Skin epidermis (tissue), 12 donors: Measurements from ENCODE around the gene ICOSLG.
"Not testable (repeated sequence)": the region's sequence is repeated elsewhere in the genome, so short reads cannot be mapped to it uniquely, and the experiment has no call there.

Experiments used
- H3K27ac ChIP-seq, 21 experiments: fragments of 200-600 bp; sonication (generic) in 11 of 21; one replicate each; pipeline ENCODE4 v1.5.0; 2020; ENCODE audit warnings: mild to moderate bottlenecking in 3 of 21, inconsistent platforms in 2 of 21, moderate library complexity in 2 of 21
- H3K4me3 ChIP-seq, 7 experiments: fragments of 200-600 bp; sonication (generic) in 2 of 7; one replicate each; pipeline ENCODE4 v1.5.0; 2020; ENCODE audit warnings: inconsistent platforms in 2 of 7, mild to moderate bottlenecking in 2 of 7, moderate library complexity in 1 of 7

Gene ICOSLG

DNA sequence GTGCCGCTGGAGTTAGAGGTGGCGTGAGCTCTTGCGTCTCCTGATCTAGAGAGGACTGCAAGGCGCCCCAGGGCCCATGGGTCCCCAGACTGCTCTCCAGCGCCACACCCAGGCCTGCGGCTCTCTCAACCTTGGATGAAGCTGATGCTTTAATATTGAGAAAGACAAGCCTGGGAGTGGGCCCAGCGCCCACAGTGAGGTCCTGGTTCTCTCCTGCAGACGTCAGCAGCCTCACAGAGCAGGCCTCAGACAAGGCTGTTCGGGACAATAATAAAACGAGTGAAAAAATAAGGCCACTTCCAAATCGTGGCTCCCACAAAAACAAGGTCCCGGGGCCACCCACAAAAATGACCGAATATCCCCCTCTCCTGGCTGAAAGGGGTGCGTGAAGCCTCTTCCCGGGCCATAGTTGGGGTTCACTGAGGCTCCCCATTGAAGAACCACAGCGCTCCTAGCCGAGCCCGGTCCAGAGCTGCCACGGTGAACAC lies 27.0 kb upstream of the ICOSLG start:
- no peak overlapping the region for H3K27ac ChIP-seq
- no peak overlapping the region for H3K4me3 ChIP-seq

DNA sequence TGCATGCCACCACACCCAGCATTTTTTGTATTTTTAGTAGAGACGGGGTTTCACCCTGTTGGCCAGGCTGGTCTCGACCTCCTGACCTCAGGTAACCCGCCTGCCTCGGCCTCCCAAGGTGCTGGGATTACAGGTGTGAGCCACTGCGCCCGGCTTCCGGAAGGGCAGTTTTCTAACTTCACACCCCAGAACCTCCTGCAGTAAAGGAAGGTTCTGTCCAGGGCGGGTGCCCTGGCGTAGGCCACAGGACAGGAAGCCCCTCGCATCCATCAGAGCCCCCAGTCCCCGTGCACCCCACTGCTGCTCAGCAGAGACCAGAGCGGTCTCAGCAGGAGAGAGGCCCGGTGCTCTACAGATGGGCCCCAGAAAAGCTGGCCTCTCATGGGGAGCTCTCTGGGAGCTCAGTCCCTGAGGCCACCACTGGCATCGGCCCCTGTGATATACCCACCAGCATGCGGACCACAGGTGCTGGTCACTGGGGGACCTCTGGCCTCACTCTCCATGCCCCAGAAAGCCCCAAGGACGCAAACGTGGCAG lies 25.1 kb upstream of the ICOSLG start:
- no peak overlapping the region for H3K4me3 ChIP-seq
- H3K27ac ChIP-seq = no peak overlapping the region

DNA sequence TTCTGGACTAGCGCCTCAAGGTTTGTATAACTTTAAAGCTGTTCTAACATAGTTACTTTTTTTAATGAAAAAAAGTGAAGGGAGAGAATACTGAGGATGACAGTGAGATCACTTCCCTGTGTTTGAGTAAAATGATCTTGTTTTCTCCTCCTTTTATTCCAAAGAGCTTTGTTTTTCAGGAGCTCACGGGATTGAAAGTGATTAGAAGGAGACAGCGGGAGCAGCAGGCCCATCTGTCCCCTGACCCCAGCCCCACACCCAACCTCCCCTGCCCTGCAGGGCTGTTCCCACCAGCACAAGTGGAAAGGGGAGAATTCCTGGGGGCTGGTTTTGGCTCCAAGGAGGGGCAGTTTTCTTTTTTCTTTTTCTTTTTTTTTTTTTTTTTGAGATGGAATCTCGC lies 23.0 kb upstream of the ICOSLG start:
- Histone ChIP-seq H3K4me3 (no peak overlapping the region), H3K27ac (no peak overlapping the region)

DNA sequence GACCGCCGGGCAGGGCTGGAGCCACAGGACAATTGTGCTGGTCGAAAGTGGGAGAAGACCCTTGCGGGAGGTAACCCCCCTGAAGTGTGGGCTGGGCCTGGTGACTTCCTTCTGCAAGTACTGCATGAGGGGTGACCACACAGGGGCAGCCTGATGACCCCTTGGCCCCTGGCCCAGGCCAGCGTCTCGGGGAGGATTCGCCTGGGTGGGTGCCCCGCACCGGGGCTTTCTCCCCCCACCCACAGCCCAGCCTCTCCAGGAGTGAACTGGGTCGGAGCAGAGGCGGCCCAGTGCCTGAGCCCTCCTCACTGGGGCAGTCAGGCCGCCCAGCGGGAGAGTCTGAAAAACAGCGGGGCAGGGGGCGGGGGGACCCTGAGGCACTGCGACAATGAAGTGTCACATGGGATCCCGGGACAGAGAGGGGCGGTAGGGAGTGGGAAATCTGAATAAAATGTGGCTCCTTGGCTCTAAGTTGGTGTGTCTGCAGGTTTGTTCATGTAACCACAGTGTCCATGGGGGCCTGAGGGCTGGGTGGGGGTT lies 22.5 kb upstream of the ICOSLG start:
- H3K4me3 ChIP-seq = no peak overlapping the region
- no peak overlapping the region for H3K27ac ChIP-seq

DNA sequence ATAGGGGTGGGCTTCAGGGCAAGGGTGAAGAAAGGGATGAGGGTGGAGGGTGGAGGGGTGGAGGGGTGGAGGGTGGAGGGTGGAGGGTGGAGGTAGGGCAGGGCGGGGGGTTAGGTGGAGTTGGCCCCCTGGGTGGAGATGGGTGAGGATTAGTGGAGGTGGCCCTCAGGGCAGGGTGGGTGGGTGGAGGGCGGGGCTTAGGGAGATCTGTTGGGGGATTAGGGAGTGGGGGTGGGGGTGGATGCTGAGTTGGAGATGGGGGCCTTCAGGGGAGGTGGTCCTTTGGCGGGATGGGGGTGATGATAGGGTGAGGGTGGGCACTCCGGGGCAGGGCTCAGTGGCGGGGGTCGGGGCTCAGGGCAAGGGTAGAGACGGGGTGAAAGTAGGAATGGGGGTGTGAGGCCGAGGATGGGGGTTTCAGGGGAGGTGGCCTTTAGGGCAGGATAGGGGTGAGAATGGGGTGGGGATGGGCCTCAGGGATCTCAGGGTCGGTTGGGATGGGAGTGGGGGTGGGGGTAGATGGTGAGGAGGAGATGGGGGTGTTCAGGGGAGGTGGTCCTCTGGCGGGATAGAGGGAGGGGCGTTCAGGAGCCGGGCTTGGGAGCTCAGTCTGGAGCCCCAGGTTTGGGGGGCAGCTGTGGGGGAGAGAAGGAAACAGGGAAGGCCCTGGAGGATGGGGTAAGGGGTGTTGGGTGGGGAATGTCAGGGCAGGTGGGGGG lies 21.8 kb upstream of the ICOSLG start:
- no peak overlapping the region for H3K27ac ChIP-seq
- no peak overlapping the region for H3K4me3 ChIP-seq

DNA sequence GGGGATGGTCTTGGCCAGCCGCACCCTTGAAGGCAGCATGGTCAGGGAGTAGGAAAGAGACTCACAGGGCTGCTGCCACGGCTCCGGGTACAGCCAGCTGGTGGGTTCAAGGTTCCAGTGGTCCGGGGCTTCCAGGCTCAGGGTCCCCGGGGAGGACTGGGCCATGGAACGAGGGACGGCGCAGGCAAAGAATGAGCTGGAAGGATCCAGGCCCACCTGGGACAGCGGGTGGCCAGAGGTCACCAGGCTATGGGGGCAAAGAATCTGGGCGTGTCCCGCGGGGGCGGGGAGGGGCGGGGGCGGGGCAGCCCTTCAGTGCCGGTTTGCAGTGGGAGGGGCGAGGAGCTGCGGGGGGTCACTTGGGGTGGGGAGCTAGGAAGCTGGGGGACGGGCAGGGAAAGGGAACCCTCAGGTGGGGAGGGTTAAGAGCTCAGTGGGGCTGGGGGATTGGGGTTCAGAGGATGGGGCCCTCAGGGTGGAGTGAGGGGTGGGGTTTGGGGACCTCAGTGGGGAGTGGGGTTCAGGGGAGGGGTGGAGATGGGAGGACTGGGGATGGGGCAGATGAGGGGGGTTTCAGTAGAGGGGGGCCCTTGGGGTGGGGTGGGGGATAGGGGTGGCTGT lies 21.0 kb upstream of the ICOSLG start, which contains the start of gene DNMT3L:
Gene DNMT3L (minus strand): TSS at position 223 of the 621 bp plus-strand sequence. CDS start 638 bp downstream, outside the sequence.
- no peak within 1 kb of the TSS for H3K4me3 ChIP-seq
- no peak within 1 kb of the TSS for H3K27ac ChIP-seq

DNA sequence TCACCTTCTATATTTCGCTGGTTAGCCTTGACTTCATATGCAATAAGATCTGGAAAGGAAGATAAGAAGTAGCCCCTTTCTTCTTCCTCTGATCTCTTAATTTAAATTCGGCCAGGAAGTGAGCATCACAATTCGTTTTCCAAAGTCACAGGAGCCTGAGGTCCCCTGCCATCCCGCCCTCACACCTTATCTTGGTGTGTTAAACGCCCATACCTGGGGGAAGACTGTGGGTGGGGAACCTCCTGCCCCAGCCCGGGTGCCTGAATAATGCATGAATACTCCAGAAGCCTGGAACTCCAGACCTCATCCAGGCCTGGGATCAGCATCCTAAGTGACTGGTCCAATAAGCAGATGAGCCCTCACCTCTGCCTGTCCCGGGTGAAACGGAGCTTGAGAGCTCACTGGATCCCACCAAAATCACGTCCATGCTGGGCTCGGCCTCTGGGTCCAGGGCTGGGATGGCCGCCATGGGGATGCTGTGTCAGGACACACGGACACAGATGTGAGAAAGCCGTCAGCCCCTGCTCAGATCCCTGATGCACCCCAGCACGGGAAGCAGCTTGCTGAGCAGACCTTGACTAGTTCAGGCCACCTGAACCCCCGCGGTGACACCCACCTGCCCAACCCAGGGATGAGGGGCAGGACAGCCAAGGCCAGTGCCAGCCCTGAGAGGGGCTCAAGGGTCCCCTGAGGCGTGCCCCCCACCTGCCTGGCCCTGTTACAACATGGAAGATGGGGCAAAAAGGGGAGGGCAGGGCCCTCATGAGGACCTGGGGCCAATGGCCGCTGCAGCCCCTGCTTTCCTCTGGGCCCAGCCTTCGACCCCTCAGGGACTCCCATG lies 20.3 kb upstream of the ICOSLG start:
- no peak overlapping the region for H3K27ac ChIP-seq

DNA sequence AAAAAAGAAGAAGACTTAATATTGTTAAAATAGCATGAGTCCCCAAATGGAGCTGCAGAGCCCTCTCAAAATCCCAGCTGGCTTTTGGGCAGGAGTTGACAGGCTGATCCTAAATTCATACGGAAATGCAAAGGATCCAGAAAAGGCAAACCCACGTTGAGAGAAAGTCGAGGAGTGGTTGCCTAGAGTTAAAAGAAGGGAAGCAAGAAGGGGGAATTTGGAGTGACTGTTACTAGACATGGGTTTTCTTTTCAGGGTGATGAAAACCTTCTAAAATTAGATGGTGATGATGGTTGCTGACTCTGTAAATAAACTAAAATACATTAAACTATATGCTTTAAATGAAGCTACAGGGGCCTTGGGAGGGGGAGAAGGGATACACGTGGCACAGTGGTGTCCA lies 19.3 kb upstream of the ICOSLG start:
- no peak overlapping the region for H3K27ac ChIP-seq
- H3K4me3 ChIP-seq = no peak overlapping the region

More for the DNA sequence above, 20.3 kb upstream of the ICOSLG start:
- no peak overlapping the region for H3K4me3 ChIP-seq

DNA sequence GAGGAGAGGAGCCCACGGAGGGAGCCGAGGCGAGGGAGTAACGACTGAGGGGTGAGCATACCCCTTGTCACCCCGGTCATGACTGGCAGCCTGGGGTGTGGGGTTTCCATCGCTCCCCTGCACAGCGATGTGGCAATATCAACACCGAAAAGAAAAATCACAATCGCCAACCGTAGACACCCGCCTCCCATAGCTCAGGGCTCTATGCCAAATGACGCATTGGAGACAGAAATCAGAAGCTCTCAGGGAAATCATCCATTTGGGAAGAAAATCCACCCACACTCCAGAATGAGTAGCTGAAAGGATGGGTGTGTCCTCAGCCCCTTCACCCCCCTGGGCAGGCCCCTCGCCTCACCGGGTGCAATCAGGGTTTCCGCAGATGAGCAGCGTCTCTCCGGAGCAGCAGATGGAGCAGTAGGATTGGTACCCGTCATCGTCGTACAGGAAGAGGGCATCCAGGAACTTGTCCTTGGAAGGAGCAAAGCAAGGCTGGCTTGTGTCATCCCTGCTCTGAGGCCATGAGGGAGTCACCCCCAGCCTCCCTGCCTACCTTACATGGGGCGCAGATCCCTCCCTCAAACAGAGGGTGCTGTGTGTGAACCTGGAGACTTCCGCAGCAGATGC lies 18.5 kb upstream of the ICOSLG start:
- no peak overlapping the region for H3K27ac ChIP-seq
- H3K4me3 ChIP-seq = no peak overlapping the region

DNA sequence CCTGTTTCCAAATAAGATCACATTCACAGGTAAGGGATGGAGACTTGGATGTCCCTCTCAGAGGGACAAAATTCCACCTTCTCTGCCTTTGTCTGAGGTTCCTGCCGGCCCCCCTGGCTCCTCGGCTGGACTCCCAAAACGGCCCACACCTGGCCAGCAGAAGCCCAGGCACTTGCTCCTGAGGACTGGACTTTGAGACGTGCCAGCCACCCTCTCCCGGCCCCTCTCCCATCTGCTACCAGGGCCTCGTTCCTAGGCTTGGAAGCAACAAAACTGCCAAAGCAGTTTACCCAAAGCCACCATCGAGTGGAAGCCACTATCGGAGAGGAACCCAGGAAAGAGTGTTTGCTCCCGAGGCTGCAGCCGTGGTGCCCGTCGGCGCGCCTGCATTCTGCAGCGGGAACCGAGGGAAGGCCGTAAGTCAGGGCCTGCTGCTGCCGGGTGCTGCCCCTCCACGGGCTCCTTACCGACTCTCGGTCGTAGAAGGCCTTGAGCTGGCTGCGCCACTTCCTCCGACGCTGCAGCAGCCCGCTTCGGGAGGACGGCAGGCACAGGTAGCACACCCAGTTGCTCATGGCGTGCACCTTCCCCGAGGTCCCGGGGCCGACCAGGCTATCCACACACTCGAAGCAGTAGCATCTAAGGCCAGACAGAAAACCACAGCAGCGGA lies 17.4 kb upstream of the ICOSLG start:
- no peak overlapping the region for H3K4me3 ChIP-seq

DNA sequence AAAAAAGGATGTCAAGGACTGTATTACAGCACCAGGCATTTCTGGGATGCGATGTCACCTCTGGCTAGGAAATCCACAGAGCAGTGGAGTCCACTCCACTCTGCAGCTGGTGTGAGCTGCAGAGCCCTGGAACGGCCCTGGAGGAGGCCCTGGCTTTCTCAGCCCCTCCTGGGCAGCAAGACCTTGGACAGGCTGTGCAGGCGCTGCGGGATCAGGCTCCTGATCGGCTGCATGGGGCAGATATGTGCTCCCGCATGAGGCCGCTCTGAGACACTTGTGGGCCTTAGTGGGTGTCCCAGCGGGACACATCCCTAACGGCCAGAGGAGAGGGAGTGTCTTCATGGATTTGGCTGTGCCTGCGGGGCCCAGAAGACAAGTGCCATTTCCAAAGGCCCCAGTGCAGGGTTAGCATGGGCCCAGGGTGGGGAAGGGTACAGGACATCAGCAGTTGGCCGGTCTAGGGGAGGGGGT lies 14.8 kb upstream of the ICOSLG start:
- Histone ChIP-seq H3K27ac (no peak overlapping the region), H3K4me3 (no peak overlapping the region)

More for the DNA sequence above, 17.4 kb upstream of the ICOSLG start:
- H3K27ac ChIP-seq = no peak overlapping the region

DNA sequence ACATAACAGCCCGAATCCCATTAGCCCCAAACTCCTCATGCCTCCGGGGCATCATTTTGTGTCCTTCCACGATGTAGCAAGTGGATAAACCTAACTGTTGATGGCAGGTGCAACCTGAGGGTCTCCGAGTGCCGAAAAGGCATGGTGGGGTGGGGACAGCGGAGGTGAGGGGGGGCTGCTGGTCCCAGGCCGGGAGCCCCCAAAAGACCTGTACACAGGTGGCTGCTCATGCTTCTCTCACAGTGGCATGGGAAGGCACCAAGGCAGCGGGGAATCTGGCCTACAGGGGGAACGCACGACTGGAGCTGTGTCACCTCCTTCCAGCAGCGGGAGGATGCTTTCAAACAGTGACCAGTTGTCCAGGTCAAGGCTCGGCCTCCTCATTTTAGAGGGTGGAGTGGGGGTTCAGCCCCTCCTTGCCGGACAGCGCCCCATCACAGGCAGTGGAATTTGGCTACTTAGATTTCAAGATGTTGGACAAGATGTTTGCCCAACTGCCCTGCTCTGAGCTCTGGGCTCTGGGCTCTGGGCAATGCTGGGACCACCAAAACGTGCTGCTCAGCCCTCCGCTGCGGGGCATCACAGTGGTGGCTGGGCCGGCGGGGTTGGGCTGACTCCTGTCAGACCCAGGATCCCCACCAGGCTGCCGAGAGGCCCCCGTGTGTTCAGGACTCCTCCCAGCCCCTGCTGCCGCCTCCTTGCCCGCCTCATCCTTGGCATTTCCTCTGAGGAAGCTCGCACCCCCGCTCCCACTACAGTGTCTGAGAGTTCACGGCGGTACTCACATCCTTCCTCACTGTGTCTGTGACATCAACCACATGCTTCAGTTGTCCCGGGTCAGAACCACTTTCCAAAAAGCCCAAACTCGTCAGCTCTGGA lies 13.3 kb upstream of the ICOSLG start:
- Histone ChIP-seq H3K4me3 (no peak overlapping the region), H3K27ac (no peak overlapping the region)

DNA sequence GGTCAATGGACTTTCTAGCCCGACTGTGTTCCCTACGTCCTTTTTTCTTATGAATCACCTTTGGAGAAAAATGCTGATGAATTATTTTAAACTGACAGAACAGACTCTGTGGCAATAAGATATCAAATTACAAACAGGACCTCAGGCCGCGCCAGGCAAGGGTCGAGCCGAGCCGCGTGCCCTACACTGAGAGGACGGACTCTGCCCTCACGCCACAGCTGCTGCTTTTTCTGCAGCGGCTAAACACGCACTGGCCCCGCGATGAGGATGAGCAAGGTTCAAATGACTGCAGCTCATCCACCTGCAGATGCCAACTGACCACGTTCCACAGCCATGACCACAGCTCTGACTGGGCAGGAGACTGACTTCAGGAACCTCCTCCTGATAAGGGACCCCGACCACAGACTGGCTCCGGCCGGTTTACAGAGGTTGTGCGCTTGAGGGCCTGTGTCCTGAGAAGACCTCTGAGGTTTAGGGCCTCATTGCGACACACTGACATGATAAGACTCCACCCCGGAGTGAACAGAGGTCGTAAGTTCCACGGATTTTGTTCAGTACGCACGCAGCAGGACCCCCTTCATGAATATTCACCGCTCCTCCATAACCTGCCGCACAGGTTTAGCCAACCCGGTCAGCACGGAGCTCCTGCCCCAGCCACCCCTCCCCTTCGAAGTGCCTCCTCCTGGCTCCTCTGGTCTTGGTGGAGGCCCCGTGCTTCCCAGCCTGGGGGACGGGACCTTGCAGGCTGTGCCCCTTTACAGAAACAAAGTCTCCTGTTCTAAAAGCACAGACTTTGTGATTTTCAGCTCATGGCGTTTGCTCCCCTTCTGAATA lies 8.7 kb upstream of the ICOSLG start:
- H3K27ac ChIP-seq, H3K4me3 ChIP-seq: not testable (repeated sequence)

DNA sequence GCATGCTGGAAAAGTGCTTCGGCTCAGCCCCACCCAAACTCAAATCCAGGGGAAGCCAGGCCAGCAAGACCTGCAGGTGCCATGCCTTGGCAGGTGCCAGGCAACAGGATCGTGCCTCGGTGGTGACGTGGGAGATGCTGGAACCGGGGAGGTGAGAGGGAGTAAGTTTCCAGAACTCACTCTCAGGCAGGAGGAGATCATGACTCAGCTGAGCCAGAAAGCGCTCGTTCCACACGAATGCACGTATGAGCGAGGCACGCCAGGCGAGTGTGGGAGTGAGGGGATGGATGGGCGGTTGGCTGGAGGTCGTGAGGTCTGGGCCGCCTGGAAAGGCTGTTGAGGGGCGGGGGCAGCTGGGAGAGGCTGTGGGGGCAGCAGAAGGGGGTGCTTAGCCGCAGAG lies 7.2 kb upstream of the ICOSLG start:
- H3K4me3 ChIP-seq, H3K27ac ChIP-seq: not testable (repeated sequence)

DNA sequence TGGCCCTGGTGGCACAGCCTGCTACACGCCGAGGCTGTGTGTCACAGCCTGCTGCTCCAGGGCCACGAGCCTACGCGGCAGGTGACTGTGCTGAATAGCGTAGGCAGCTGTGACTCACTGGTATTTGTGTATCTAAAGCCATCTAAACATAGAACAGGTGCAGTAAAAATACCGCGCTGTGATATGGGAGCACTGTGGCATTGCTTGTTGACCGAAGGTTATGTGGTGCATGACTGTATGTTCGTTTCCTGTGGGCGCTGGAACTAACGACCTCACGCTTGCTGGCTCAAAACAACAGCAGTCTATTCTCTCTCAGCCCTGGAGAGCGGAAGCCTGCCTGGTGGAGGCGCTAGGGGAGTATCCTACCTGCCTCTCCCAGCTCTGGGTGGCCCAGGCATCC lies 3.2 kb upstream of the ICOSLG start:
- not testable (repeated sequence) for H3K4me3 ChIP-seq, H3K27ac ChIP-seq

DNA sequence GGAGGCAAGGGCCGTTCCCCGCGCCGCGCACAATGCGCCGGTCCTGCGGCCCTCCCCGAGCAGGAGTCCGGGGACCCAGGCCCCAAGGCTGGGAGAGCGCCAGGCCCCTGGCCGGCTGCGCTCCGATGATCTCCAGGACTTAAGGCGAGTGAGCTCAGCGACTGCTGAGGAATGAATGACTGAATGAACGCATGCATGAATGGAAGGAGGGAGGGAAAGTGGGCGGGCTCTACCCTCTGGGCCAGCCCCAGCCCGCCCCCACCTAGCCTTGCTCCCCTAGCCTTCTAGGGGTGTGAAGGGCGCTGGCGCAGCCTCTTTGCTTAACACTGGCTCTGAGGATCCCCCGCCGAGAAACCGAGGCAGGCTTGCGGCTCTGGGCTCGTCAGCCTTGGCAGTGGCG lies 538 bp upstream of the ICOSLG start:
- H3K4me3 ChIP-seq, H3K27ac ChIP-seq: not testable (repeated sequence)

DNA sequence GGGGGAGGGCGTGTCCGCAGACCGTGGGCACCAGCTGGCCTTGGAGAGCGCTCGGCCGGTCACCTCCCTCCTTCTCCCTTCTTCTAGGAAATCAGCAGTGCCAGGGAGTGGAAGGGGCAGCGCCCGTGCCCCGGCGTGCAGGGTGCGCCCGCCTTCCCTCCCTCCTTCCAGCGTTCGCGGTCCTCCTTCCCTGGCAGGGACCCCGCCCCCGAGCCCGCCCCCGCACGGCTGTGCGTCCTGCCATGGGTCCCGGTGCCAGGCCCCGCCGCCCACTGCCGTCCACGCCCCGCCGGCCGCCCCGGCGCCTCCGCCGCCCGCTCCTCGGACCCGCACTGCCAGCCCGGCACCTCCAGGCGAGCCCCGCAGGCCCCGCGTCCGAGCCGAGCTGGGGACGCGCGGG lies 390 bp downstream of the ICOSLG start:
- H3K27ac ChIP-seq, H3K4me3 ChIP-seq: not testable (repeated sequence)
